Ishikawa (cell line): ENCODE measurements around the gene GRID1.

Experiments
- CREB1 ChIP-seq: IDR thresholded peaks from 2 replicates; pipeline ENCODE4 v1.6.1; 2012; ENCODE audit warnings: low read depth
- FOXM1 ChIP-seq: IDR thresholded peaks from 2 replicates; pipeline ENCODE4 v1.6.1; 2012; ENCODE audit warnings: low read depth, borderline replicate concordance
- MAX ChIP-seq: IDR thresholded peaks from 2 replicates; pipeline ENCODE4 v1.6.1; 2012
- REST ChIP-seq: IDR thresholded peaks from 2 replicates; pipeline ENCODE4 v1.6.1; 2012; ENCODE audit warnings: low read depth, mild to moderate bottlenecking
- TAF1 ChIP-seq: IDR thresholded peaks from 2 replicates; pipeline ENCODE4 v1.6.1; 2012; ENCODE audit warnings: low read depth, mild to moderate bottlenecking
- TEAD4 ChIP-seq: IDR thresholded peaks from 2 replicates; pipeline ENCODE4 v1.6.1; 2012
- USF1 ChIP-seq: IDR thresholded peaks from 2 replicates; pipeline ENCODE4 v1.6.1; 2012

GRCh38 chr10:86219271-86219670, 147.3 kb downstream of the GRID1 start:
- no peak for TF ChIP-seq TEAD4
- TF ChIP-seq REST = no peak
- no peak for TF ChIP-seq CREB1
- TF ChIP-seq TAF1 = no peak
- no peak for TF ChIP-seq FOXM1
- TF ChIP-seq USF1 = no peak
- TF ChIP-seq MAX = no peak
